Iris pigment epithelial cell (primary cell): ENCODE measurements around the gene RING1.
A peak's percentile ranks its signal among the peaks of the same experiment; 100 is the strongest.

Experiments
- DNase-seq: peaks from one replicate; pipeline ENCODE4 v3.0.0-alpha.2; 2011; ENCODE audit warnings: low read depth

RING1 gene

DNA sequence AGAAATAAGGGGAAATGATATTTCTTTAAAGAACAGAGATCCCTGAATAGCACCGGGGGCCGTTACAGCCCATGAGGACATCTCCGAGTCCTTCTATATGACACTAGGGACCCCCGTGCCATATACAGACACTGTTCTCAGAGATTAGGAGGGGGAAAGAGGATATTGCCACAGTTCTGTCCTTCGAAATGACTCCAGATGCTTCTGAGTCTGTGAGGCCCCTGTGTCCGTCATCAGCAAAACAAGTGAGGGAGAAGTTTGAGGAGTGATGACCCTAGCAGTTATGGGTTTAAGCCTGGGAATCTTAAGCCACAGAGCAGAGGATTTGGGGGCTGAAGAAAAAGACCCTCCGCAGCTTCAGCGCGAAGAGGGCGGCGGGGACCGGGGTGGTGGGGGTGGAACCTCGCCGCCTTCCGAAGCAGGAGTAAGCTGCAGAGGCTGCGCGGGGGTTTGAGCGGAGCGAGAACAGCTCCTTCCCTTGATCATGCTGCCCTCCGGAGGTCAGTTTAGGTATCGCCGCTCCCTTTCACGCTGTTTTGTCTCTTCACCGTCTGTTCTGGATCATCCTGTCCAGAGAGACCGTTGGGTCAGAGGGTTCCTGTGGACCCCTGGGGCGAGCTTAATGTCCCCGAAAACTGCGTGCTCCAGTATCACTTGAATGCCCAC lies 39.8 kb downstream of the RING1 start:
- peak; percentile 82 for DNase-seq

- DNase-seq, result peak; percentile 50
Measured at GRCh38 chr6:33248643-33248931, 40.3 kb downstream of the RING1 start.

DNA sequence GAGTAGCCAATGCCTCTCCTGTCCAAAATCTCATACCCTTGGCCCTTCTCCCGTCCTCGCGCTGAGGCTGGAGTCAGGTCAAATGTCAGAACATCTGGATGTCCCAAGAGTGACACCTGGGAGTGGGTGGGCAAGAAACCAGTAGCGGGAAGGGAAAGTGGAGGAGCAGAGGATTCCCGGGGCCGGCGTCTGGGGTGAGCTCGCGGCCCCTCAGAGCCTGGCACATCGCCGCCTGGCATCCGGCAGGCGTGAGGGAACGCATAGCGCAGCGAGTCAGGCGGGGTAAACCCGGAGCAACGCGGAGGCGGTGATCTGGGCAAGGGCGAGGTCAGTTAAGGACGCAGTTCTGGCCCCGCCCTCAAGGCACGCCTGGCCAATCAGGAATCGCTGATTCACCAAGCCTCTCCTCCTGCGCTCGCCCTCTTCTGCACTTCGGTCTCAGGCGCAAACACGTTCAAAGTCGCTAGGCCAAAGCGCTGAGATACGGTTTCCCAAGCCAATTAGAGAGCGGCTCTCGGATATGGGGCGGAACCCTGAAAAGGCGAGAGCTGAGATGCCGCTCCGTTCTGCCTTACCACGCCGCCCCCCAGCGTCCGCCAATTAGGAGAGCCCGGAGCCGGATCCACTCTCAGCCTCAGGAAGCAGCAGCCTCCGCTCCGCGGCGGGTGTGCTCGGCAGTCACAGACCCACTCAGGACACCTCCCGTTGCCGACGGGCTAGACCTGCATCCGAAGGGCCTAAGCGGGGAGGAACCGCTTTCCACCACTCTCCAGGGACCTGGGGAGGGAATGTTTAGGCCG lies 40.8 kb downstream of the RING1 start:
- peak; percentile 100 for DNase-seq

DNA sequence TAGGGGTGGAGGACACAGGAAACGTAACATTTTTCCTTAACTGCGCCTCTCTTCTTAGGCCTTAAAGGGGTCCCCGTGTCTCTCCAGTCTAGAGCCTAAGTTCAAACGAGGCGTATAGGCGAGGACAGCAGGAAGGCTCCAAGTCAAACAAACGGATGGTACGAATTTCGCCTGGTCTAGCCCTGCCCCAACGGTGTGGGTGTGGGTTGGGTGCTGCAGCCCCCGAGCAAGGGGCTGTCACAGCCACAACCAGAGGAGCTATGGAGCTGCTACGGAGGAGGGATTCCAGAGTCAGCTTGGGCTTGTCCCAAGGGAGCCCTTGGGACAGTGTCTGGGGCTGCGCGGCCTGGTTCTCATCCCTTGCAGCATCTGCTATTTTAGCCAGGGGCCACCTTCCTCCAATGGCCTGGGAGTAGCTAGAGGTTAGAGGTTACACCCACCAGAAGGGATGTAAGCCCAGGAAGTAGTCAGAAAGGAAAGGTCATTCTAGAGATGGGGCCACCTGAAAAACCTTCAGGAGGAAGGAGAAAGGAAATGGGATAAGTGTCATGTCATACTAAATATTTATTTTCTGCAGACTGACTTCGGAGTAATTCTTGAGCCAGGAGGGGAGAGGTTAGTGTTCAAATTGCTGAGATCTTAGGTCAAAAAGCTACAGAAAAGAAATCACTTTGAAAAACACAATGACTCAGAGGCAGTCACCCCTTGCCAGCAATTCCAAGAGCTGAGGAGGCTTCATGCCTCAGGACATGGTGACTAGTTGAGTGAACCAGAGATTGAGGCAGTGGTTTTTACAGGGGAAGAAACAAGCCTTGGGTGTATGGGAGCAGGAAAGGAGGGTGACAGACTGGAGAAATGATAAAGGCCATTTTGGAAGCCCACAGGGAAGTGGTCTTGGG lies 41.7 kb downstream of the RING1 start:
- peak; percentile 91 for DNase-seq

DNA sequence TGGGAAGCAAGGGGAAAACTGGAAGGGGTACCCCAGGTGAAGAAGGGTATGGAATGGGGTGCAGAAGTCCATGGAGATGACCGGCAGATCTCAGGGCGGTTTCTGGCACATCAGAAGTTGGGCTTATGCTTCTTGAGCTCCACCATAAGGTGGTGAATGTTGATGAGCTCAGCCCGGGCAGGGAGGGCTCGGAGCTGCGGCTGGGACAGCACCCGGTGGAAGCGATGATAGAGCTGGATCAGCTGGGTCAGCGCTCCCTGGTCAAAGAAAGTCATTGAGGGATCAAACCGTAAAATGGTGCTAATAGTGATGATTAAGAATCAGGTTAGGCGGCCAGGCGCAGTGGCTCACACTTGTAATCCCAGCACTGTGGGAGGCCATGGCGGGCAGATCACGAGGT lies 42.4 kb downstream of the RING1 start:
- no peak for DNase-seq

GRCh38 chr6:33251395-33252012 lies 43.2 kb downstream of the RING1 start:
- peak; percentile 41 for DNase-seq

DNA sequence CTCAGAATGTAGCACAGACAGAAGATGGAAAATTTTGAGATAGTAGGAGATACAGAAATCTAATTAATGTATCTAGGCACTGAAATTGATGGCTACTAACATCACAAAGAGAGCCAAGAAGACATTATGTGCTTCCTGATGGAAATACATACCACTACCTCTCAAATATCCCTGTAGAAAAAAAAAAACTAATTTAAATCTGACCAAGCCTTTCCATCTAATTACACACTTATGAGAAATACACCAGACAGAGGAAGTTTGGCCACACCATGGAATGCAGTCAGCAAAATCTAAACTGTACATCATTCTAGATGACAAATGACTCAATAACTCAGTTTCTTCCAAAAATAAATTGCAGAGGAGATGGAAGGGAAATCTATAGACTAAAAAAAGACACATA lies 44.5 kb downstream of the RING1 start:
- peak; percentile 37 for DNase-seq

- DNase-seq, result no peak
Measured at GRCh38 chr6:33254591-33254990, 46.3 kb downstream of the RING1 start.

DNA sequence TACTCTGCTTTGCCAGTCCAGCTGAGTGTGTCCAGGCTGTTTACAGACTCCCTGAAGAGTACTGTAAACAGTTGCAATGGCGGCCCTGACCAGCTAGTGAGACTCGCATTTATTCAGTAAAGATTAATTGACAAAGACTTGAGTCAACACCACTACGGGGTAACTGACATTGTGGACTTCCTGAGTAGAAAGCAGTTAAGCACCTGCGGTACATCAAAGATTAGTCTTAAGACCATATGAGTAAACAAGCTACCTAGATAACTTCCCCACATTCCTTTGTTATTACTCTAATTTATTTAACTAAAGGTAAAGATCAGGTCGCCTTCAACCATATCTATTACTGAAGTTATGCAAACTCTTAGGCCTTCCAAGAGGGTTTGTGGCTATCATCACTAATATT lies 50.7 kb downstream of the RING1 start:
- DNase-seq, result no peak
